ENCODE data around the gene SPANXN2. TPM values are rescaled to one million over a fixed set of nuclear protein-coding genes. Genes with fewer than 3 reads are reported as not detected.

The SPANXN2 gene
- total and polyA plus RNA-seq, 2 of the 4 experiments (the other 2 are of a cell fraction): not detected

DNA sequence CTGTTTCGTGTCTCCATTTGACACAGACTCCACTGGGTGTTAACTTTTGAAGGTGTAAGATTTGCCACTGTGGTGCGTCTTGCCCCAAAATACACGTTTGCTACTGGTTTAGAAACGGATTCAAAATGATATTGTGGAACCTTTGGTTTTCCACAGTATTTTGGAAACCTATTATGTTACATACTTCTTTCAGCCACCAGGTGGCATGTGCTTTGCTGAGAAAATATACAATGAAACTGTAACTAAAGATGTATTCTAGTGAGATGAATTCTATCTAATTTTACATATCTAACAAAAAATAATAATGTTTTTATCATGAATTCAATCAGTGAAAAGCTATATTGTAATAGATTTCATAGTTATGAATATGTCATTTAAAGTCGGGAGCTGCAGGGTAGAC is 56.2 kb downstream of the SPANXN2 start:
- POLR2A ChIA-PET (ENCODE audit: unreplicated experiment): no interaction called here
- CTCF ChIA-PET: interaction anchor here (1.2 kb wide), 1 partner anchor 11 kb away, joined by 7 read pairs; no protein-coding TSS in a partner anchor
- no CpG with 5 or more reads among the region's 5 CpGs for WGBS, 2 experiments (ENCODE audit: extremely low coverage in 2 of 2, insufficient read length in 1 of 2)
- H3K4me1 ChIP-seq (ENCODE audit: control insufficient read depth, insufficient read depth, low read length): no peaks in the 10 kb centered on the region
- H2AK9ac ChIP-seq (replicated peaks; ENCODE audit: low read depth, low read length, poor library complexity): no peak overlapping the region
- no peak for TF ChIP-seq MAZ (IDR thresholded peaks at IDR 0.05; ENCODE audit: borderline replicate concordance, low read depth, low read length)
- peak; percentile 32 for TF ChIP-seq SMC3 (IDR thresholded peaks at IDR 0.05; ENCODE audit: low read depth, low read length)
- no peak for TF ChIP-seq FOS (IDR thresholded peaks at IDR 0.05; ENCODE audit: low read depth, low read length)
- TF ChIP-seq RCOR1 (IDR thresholded peaks at IDR 0.05; ENCODE audit: insufficient replicate concordance, low read length): no peak
- TF ChIP-seq, protein P1, sequence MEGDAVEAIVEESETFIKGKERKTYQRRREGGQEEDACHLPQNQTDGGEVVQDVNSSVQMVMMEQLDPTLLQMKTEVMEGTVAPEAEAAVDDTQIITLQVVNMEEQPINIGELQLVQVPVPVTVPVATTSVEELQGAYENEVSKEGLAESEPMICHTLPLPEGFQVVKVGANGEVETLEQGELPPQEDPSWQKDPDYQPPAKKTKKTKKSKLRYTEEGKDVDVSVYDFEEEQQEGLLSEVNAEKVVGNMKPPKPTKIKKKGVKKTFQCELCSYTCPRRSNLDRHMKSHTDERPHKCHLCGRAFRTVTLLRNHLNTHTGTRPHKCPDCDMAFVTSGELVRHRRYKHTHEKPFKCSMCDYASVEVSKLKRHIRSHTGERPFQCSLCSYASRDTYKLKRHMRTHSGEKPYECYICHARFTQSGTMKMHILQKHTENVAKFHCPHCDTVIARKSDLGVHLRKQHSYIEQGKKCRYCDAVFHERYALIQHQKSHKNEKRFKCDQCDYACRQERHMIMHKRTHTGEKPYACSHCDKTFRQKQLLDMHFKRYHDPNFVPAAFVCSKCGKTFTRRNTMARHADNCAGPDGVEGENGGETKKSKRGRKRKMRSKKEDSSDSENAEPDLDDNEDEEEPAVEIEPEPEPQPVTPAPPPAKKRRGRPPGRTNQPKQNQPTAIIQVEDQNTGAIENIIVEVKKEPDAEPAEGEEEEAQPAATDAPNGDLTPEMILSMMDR (conservative IDR thresholded peaks at IDR 0.05; ENCODE audit: low read depth, low read length): peak; percentile 49
- 0 out of 2 replicates have a peak, but pooled peaks have one; percentile 10 for TF ChIP-seq RAD21 (IDR thresholded peaks at IDR 0.05; ENCODE audit: low read length)
- TF ChIP-seq, protein P2, sequence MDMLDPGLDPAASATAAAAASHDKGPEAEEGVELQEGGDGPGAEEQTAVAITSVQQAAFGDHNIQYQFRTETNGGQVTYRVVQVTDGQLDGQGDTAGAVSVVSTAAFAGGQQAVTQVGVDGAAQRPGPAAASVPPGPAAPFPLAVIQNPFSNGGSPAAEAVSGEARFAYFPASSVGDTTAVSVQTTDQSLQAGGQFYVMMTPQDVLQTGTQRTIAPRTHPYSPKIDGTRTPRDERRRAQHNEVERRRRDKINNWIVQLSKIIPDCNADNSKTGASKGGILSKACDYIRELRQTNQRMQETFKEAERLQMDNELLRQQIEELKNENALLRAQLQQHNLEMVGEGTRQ (IDR thresholded peaks at IDR 0.05; ENCODE audit: low read depth, low read length): no peak
- no peak for TF ChIP-seq CEBPB (IDR thresholded peaks at IDR 0.05; ENCODE audit: low read depth, low read length)
- TF ChIP-seq POLR2A (IDR thresholded peaks at IDR 0.05; ENCODE audit: low read depth, low read length): no peak
- TF ChIP-seq BHLHE40 (IDR thresholded peaks at IDR 0.05; ENCODE audit: low read depth, low read length): no peak
- TF ChIP-seq MAFK (IDR thresholded peaks at IDR 0.05; ENCODE audit: low read depth, low read length): no peak
- H3K4me3 ChIP-seq (ENCODE audit: insufficient read depth, low read depth, low read length): no peak overlapping the region
- H3K4ac ChIP-seq (ENCODE audit: low read depth, low read length): no peak overlapping the region
- no TSS peak for BruUV-seq (replicated peaks)
- no peak overlapping the region for H3K27ac ChIP-seq (ENCODE audit: insufficient read depth, low read length)
- no peak overlapping the region for H3K14ac ChIP-seq (replicated peaks; ENCODE audit: low read depth, low read length)
- no peaks in the 10 kb centered on the region for H4K20me1 ChIP-seq (ENCODE audit: insufficient read depth, low read length)
- H3K23ac ChIP-seq (ENCODE audit: low read depth, low read length): no peak overlapping the region
- H2AFZ ChIP-seq (replicated peaks; ENCODE audit: low read length, poor library complexity): no peak overlapping the region
- H4K91ac ChIP-seq (ENCODE audit: insufficient read depth, low read depth, low read length): no peak overlapping the region
- DNase-seq: no peak
- in situ Hi-C loops (cut with MboI; ENCODE audit: low sequenced_read_pairs) (no loop called here), intact Hi-C loops (cut with micrococcal nuclease) (no loop called here), dilution Hi-C loops (cut with HindIII; ENCODE audit: low sequenced_read_pairs, unreplicated experiment) (no loop called here)
- no peak overlapping the region for H3K18ac ChIP-seq (ENCODE audit: low read depth, low read length)
- no peak overlapping the region for H2BK20ac ChIP-seq (ENCODE audit: low read depth, low read length)
- no peak overlapping the region for H2BK15ac ChIP-seq (ENCODE audit: low read depth, low read length)
- H3K9ac ChIP-seq (ENCODE audit: low read depth, low read length): no peak overlapping the region
- no peaks in the 10 kb centered on the region for H3K79me1 ChIP-seq (ENCODE audit: low read depth in 1 of 2, low read length in 2 of 2)
- H3K9me3 ChIP-seq (ENCODE audit: control insufficient read depth, insufficient read depth, low read length): no peaks in the 10 kb centered on the region
- H4K5ac ChIP-seq (ENCODE audit: low read depth, low read length): no peak overlapping the region
- H3K27me3 ChIP-seq (ENCODE audit: control insufficient read depth, insufficient read depth, low read length): no peaks in the 10 kb centered on the region
- no peak overlapping the region for H2BK120ac ChIP-seq (ENCODE audit: low read depth, low read length)
- H3K9me1 ChIP-seq (ENCODE audit: insufficient read depth, low read length): no peaks in the 10 kb centered on the region
- H2BK5ac ChIP-seq (ENCODE audit: low read depth, low read length, poor library complexity, severe bottlenecking): no peak overlapping the region
- no peaks in the 10 kb centered on the region for H3K36me3 ChIP-seq (ENCODE audit: control insufficient read depth, insufficient read depth, low read length)
- 0 out of 2 replicates have a peak, but pooled peaks have one; percentile 35 for ATAC-seq (ENCODE audit: low read depth)
- no peak overlapping the region for H3K4me2 ChIP-seq (ENCODE audit: low read depth, low read length)
- H4K8ac ChIP-seq (ENCODE audit: low read depth in 2 of 2, low read length in 2 of 2): no peak overlapping the region
- no peak overlapping the region for H3K56ac ChIP-seq (ENCODE audit: extremely low read depth, insufficient read depth, low read length)
- H2AK5ac ChIP-seq (ENCODE audit: low read depth, low read length): no peak overlapping the region

All from IMR-90 (cell line).